AG04449 (cell line): ENCODE measurements around the gene SHC4.

ENCODE experiments used
- CTCF ChIA-PET: fragments of 350-600 bp; formaldehyde crosslinking; extraction: SDS; loops from one replicate; lab custom pipeline; 2021; ENCODE audit warnings: antibody characterized with exemption; lab: Yijun Ruan, JAX
- POLR2A ChIA-PET: fragments of 400-600, 350-600 bp; formaldehyde crosslinking; extraction: SDS; loops from one replicate; lab custom pipeline; 2020; ENCODE audit warnings: antibody characterized with exemption, inconsistent platforms; lab: Yijun Ruan, JAX
- DNase-seq: peaks from one replicate; pipeline ENCODE4 v3.0.0-alpha.2; 2010; ENCODE audit warnings: low read depth, low spot score
- H3K4me3 ChIP-seq: 2 replicates; pipeline ENCODE4 v1.5.1; 2011; ENCODE audit warnings: low read depth, mild to moderate bottlenecking, control low read depth, low read length
- CTCF ChIP-seq: IDR thresholded peaks from one replicate; pipeline ENCODE4 v1.5.1; 2011; ENCODE audit warnings: mild to moderate bottlenecking, moderate library complexity, low read length, control low read depth, inconsistent platforms; ENCODE audit not compliant: insufficient read depth; ENCODE audit errors: missing control alignments

SHC4 gene

GRCh38 chr15:48966595-48967301 is 3.0 kb upstream of the SHC4 start:
- ChIA-PET CTCF (interaction anchor here (1.0 to 11.8 kb wide), 12 partner anchors 12 to 184 kb away, joined by 3 to 166 read pairs (median 4); partner anchors contain the start of gene EID1), POLR2A (interaction anchor here (0.8 kb wide), 1 partner anchor 9 kb away, joined by 3 read pairs; no protein-coding TSS in a partner anchor)
- DNase-seq, result no peak
- H3K4me3 ChIP-seq, result no peak overlapping the region
- TF ChIP-seq CTCF, result no peak

- ChIA-PET POLR2A (no interaction called here), CTCF (interaction anchor here (1.0 to 11.8 kb wide), 11 partner anchors 12 to 608 kb away, joined by 3 to 166 read pairs (median 4); partner anchors contain the start of gene EID1)
- no peak overlapping the region for H3K4me3 ChIP-seq
- DNase-seq, result no peak
- TF ChIP-seq CTCF, result peak; percentile 5
Measured at GRCh38 chr15:48965972-48966371, 2.3 kb upstream of the SHC4 start.

GRCh38 chr15:48964898-48965297 is 1.2 kb upstream of the SHC4 start:
- DNase-seq, result no peak
- H3K4me3 ChIP-seq, result no peak overlapping the region
- ChIA-PET POLR2A (no interaction called here), CTCF (interaction anchor here (0.9 to 11.8 kb wide), 7 partner anchors 20 to 607 kb away, joined by 3 to 166 read pairs (median 3); no protein-coding TSS in a partner anchor)
- no peak for TF ChIP-seq CTCF

- CTCF ChIA-PET, result interaction anchor here (0.9 to 11.8 kb wide), 9 partner anchors 9 to 183 kb away, joined by 3 to 166 read pairs (median 5); no protein-coding TSS in a partner anchor
- H3K4me3 ChIP-seq, result peak overlapping the region; percentile 67
- no peak for DNase-seq
- POLR2A ChIA-PET, result interaction anchor here (0.5 to 2.0 kb wide), 4 partner anchors 13 to 127 kb away, joined by 3 to 6 read pairs (median 4); no protein-coding TSS in a partner anchor
- TF ChIP-seq CTCF, result no peak
Measured at GRCh38 chr15:48962662-48963523, 826 bp downstream of the SHC4 start.

GRCh38 chr15:48955967-48956366 is 7.8 kb downstream of the SHC4 start:
- ChIA-PET CTCF (interaction anchor here (2.0 kb wide), 1 partner anchor 19 kb away, joined by 8 read pairs; no protein-coding TSS in a partner anchor), POLR2A (no interaction called here)
- no peak for DNase-seq
- TF ChIP-seq CTCF, result no peak
- H3K4me3 ChIP-seq, result no peak overlapping the region
